Thymus (tissue), 11 donors: Measurements from ENCODE around the gene IGFALS. TPM values are rescaled to one million over a fixed set of nuclear protein-coding genes. Genes with fewer than 3 reads are reported as not detected.

Source experiments
- DNase-seq, 9 donors: peaks; one replicate each; pipeline ENCODE4 v3.0.0-alpha.2; 2013; ENCODE audit warnings: low spot score in 9 of 9, low read depth in 6 of 9, missing footprints in 1 of 9
- H3K27ac ChIP-seq, 2 donors: one replicate each; pipeline ENCODE4 v1.5.1; 2013; ENCODE audit warnings: control low read depth in 1 of 2, low read depth in 1 of 2, low read length in 1 of 2, mild to moderate bottlenecking in 1 of 2, moderate library complexity in 1 of 2
- H3K27me3 ChIP-seq, 2 donors: one replicate each; pipeline ENCODE4 v1.5.1; 2013; ENCODE audit warnings: low read length in 1 of 2; ENCODE audit not compliant: control insufficient read depth in 2 of 2, insufficient read depth in 1 of 2
- H3K36me3 ChIP-seq, 2 donors: one replicate each; pipeline ENCODE4 v1.5.1; 2013; ENCODE audit warnings: low read length in 1 of 2, mild to moderate bottlenecking in 1 of 2, moderate library complexity in 1 of 2; ENCODE audit not compliant: control insufficient read depth in 2 of 2, insufficient read depth in 2 of 2
- H3K4me1 ChIP-seq, 2 donors: one replicate each; pipeline ENCODE4 v1.5.1; 2013; ENCODE audit warnings: low read length in 2 of 2; ENCODE audit not compliant: control insufficient read depth in 2 of 2, insufficient read depth in 2 of 2
- H3K4me3 ChIP-seq, 2 donors: one replicate each; pipeline ENCODE4 v1.5.1; 2013; ENCODE audit warnings: low read length in 2 of 2, control low read depth in 1 of 2, mild to moderate bottlenecking in 1 of 2
- H3K9me3 ChIP-seq, 2 donors: one replicate each; pipeline ENCODE4 v1.5.1; 2013; ENCODE audit warnings: low read length in 1 of 2, mild to moderate bottlenecking in 1 of 2; ENCODE audit not compliant: control insufficient read depth in 2 of 2, insufficient read depth in 1 of 2
- WGBS: extraction: QIAGEN DNeasy Blood & Tissue Kit; methylation state at CpG from one replicate; pipeline ENCODE4 v1.1.7; 2013; 5-methylcytosine and 5-hydroxymethylcytosine counted together
- polyA plus RNA-seq: library from polyadenylated mRNA; stranded (reverse); fragments of 200-250 nt; gene quantifications from one replicate; pipeline ENCODE4 v1.2.3, GENCODE V29; 2013
- total RNA-seq: library from RNA; stranded (reverse); fragments of 120-200 nt; gene quantifications from one replicate; pipeline ENCODE4 v1.2.4, GENCODE V29; 2013
- donor health status: healthy.

IGFALS gene
- total and polyA plus RNA-seq, 2 donors = 1.9 to 4.0 TPM

DNA sequence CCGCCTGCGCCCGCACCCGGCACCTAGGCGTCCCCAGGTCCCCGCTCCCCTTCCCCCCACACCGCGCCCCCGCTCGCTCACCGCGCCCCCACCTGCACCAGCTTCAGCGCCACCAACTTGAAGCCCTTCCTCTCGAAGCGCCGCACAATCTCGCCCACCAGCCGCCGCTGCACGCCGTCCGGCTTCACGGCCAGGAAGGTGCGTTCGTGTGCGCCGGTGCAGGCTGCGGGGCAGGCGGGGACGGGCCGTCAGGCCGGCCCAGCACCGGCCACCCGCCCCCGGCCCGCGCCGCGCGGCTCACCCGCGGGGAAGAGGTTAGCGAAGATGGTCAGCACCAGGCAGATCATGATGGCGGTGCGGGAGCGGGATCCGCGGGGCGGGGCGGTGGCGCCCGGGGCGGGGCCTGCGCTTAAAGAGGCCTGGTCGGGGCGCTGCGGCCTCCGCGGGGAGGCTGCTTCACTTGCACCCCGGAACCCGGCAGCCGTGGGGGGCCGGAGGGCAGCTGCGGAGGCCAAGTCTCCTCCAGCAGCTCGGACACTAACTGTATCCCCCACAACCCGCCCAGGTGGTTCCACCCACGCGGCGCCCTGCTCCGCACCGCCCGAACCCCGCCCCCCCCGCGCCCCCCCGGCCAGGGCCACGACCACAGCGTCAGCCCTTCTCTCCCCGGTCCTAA lies 22.2 kb downstream of the IGFALS start, which contains the start of gene NME3:
TSS of gene NME3 (minus strand) at position 356 of the 676 bp plus-strand sequence. CDS start at position 347, 9 bp downstream.
- DNase-seq = peak in 5 of 9 donors; percentile 27 to 73 (median 49)
- peaks cover 20 to 23% of the 10 kb centered on the region in 2 donors for H3K4me1 ChIP-seq
- WGBS = 2% methylated on average over 79 of the region's 79 CpGs

DNA sequence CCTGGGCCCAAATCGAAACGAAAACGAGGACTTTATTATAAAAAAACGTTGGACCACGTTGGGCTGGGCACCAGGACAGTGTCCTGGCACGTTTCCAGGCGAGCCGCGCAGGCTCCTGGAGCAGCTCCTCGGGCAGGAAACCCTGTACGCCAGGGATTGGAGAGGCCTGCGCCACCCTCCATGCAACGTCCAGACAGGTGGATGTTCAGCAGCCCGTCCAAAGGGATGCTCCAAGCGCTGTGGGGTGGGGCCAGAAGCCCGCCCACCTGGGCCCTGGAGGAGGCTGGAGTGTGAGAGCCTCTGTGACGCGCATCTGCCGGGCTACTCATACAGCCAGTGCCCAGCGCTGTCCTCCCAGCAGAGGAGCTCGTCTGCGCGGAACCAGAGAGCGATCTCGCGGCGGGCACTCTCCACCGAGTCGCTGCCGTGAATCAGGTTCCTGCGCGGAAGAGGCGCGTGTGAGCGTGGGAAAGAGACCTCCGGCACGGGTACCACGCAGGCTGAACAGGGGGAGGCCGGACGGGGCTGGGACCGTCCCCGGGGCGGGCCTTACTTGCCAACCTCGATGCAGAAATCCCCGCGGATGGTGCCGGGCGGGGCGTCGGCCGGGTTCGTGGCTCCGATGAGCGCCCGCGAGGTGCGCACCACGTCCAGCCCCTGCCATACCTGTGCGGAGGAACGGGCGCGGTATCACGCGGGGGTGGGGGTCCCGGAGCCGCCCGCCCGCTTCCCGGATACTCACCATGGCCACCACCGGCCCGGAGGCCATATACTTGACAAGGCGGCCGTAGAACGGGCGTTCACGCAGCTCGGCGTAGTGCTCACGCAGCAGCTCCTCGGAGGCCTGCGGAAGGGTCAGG lies 22.9 kb downstream of the IGFALS start:
- H3K4me1 ChIP-seq = peaks cover 20 to 23% of the 10 kb centered on the region in 2 donors
- WGBS = 48% methylated on average over 81 of the region's 81 CpGs
- peaks cover 44 to 49% of the 10 kb centered on the region in 2 donors for H3K36me3 ChIP-seq
- peak overlapping the region in 1 of 2 donors; percentile 53 for H3K27ac ChIP-seq
- H3K4me3 ChIP-seq = peak overlapping the region; percentile 37 to 80
- no peak for DNase-seq
- no peaks in the 10 kb centered on the region for H3K9me3 ChIP-seq
- H3K27me3 ChIP-seq = no peaks in the 10 kb centered on the region

More for the DNA sequence above, 22.2 kb downstream of the IGFALS start, which contains the start of gene NME3:
- H3K27me3 ChIP-seq = no peaks in the 10 kb centered on the region
- H3K9me3 ChIP-seq = no peaks in the 10 kb centered on the region
- peak within 1 kb of the TSS; percentile 75 to 80 for H3K4me3 ChIP-seq
- H3K27ac ChIP-seq = peak within 1 kb of the TSS; percentile 53 to 66
- H3K36me3 ChIP-seq = peaks cover 45 to 49% of the 10 kb centered on the region in 2 donors

DNA sequence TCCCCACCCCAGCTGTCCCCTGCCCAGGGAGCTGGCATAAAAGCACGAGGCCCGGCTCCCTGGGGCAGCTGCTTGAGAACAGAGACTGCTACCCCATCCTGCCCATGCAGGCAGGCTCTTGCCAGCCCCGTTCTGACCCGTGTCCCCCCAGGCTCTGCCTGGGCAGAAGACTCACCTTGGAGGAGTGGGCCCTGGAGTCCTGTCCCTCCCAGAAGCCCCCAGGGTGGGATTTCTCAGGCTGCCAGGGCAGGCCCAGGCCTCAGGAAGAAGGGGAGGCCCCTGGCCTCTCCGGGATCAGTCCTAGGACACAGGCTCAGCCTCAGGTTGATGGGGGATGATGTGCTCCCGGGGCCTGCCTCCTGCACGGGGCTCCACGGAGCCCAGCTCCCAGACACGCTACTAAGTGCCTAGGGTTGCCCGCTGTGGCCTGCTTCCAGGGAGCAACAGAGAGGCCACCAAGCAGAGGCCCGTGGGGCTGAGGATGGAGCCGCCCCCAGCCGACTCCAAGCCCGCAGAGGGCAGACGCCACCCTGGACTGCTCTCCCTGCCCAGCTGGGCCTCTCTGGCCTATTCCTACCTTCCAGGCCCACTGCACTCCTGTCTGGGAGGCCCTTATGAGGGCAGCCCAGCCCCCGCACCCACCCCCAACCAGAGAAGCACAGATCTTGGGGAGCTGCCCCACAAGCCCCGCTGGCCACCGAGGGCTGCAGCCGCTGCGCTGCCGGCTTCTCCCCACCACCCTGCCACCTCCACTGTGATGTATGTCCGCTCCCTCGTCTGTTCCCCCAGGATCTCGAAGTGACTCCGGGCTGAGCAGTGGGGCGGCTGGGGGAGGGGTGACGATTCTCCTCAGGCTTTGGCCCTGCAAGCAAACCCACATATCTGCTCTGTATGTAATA lies 23.9 kb downstream of the IGFALS start:
- H3K27ac ChIP-seq = peak overlapping the region in 1 of 2 donors; percentile 42
- H3K4me3 ChIP-seq = no peak overlapping the region
- no peak for DNase-seq
- H3K36me3 ChIP-seq = peaks cover 49% of the 10 kb centered on the region in 2 donors
- H3K9me3 ChIP-seq = no peaks in the 10 kb centered on the region
- peaks cover 20% of the 10 kb centered on the region in 2 donors for H3K4me1 ChIP-seq
- WGBS = 95% methylated on average over 27 of the region's 27 CpGs
- no peaks in the 10 kb centered on the region for H3K27me3 ChIP-seq

DNA sequence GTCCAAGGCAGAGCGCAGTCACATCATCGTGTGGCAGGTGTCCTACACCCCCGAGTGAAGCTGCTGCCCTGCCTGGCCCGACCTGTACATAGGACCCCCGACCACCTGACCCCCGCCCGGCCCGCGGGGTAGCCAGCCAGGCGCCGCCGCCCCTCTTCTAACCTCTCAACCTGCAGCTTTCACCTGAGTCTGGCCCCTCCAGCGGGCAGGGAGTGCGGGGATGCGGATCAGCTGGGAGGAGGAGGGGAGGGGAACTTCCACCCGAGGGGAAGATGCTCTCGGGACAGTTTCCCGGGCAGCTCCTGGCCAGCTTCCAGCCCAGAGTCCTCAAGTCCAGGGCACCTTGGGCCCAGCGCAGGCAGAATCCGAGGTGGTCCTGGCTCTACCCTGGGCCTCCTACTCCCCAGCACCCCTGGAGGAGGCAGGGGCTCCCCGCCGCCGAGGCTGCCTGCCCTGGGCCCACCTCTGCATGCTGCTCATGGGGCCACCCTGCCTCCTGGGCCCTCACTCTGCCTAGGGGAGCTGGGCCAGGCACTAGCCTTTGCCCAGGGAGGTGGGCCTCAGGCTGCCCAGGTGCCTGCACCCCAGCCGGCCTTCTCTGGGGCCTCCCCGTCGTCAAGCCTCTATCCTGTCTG lies 24.6 kb downstream of the IGFALS start:
- 97% methylated on average over 26 of the region's 26 CpGs for WGBS
- Histone ChIP-seq H3K4me3 (no peak overlapping the region), H3K4me1 (peaks cover 13 to 14% of the 10 kb centered on the region in 2 donors), H3K27me3 (no peaks in the 10 kb centered on the region), H3K36me3 (peaks cover 56% of the 10 kb centered on the region in 2 donors), H3K9me3 (no peaks in the 10 kb centered on the region), H3K27ac (no peak overlapping the region)
- DNase-seq = no peak

DNA sequence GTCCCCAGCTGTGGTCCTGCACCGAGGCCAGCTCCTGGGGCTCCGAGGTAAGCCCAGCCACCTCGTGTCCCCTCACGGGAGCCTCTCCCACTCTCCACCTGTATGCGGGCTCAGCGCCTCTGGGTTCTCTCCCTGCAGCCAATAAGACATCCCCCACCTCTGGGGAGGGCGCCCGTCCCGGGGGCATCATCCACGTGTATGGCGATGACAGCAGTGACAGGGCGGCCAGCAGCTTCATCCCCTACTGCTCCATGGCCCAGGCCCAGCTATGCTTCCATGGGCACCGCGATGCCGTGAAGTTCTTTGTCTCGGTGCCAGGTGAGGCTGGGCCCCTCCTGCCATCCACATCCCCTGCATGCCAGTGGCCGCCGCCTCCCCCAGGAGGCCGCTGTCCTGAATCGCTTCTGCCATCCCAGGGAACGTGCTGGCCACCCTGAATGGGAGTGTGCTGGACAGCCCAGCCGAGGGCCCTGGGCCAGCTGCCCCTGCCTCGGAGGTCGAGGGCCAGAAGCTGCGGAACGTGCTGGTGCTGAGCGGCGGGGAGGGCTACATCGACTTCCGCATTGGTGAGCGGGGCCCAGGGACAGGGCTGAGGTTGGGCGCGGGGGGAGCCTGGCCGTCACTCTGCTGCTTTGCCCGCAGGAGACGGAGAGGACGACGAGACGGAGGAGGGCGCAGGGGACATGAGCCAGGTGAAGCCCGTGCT lies 25.3 kb downstream of the IGFALS start:
- peaks cover 60 to 62% of the 10 kb centered on the region in 2 donors for H3K36me3 ChIP-seq
- DNase-seq = no peak

DNA sequence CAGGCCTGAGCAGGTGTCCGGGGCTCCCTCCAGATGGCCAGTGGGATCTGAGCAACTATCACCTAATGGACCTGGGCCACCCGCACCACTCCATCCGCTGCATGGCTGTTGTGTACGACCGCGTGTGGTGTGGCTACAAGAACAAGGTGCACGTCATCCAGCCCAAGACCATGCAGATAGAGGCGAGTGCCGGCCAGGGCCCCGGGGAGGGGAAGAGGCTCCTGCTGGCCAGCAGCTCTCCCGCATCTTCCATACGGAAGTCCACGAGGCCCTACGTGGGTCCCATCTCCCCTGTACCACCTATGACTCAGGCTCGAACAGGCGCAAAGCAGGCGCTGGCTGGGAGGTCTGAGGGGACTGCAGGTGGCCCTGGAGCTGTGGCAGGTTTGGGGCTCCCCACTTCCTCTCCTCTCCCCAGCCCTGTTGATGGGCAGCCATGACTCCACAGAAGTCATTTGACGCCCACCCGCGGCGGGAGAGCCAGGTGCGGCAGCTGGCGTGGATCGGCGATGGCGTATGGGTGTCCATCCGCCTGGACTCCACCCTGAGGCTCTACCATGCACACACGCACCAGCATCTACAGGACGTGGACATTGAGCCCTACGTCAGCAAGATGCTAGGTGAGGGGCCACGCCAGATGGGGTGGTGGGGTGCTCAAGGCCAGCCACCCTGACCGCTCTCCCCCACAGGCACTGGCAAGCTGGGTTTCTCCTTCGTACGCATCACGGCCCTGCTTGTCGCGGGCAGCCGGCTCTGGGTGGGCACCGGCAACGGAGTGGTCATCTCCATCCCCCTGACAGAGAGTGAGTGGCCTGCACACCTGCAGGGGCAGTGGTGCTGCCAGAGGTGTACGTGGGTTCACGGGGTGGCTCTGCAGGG lies 26.1 kb downstream of the IGFALS start:
- H3K4me1 ChIP-seq = peaks cover 10 to 13% of the 10 kb centered on the region in 2 donors
- 96% methylated on average over 42 of the region's 42 CpGs for WGBS
- no peaks in the 10 kb centered on the region for H3K27me3 ChIP-seq
- no peak overlapping the region for H3K4me3 ChIP-seq
- H3K9me3 ChIP-seq = no peaks in the 10 kb centered on the region
- H3K27ac ChIP-seq = no peak overlapping the region
- peaks cover 68 to 70% of the 10 kb centered on the region in 2 donors for H3K36me3 ChIP-seq
- no peak for DNase-seq

More for the DNA sequence above, 25.3 kb downstream of the IGFALS start:
- no peak overlapping the region for H3K27ac ChIP-seq
- no peaks in the 10 kb centered on the region for H3K27me3 ChIP-seq
- peaks cover 11 to 13% of the 10 kb centered on the region in 2 donors for H3K4me1 ChIP-seq
- no peaks in the 10 kb centered on the region for H3K9me3 ChIP-seq
- H3K4me3 ChIP-seq = no peak overlapping the region
- WGBS = 95% methylated on average over 41 of the region's 41 CpGs

DNA sequence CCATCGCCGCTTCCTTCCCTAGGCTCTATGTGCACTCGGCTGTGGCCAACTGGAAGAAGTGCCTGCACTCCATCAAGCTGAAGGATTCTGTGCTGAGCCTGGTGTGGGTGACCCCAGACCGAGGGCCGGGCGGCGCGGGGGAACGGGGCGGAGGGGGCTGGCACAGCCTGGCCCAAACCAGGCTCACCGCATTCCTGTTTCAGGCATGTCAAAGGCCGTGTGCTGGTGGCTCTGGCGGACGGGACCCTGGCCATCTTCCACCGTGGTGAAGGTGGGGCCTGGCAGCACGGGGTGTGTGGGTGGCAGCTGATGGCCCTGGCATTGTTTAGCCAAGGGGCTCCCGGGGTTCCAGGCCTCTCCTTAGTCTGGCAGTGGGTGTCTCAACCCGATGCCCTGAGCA lies 26.8 kb downstream of the IGFALS start:
- 95% methylated on average over 18 of the region's 18 CpGs for WGBS
- H3K4me1 ChIP-seq = peaks cover 3 to 7% of the 10 kb centered on the region in 2 donors
- no peaks in the 10 kb centered on the region for H3K9me3 ChIP-seq
- H3K27ac ChIP-seq = no peak overlapping the region
- H3K36me3 ChIP-seq = peaks cover 72 to 77% of the 10 kb centered on the region in 2 donors
- no peaks in the 10 kb centered on the region for H3K27me3 ChIP-seq
- H3K4me3 ChIP-seq = no peak overlapping the region
- no peak for DNase-seq
